NOMO-1 (cell line): ENCODE measurements around the gene ST6GALNAC2.
A peak's percentile ranks its signal among the peaks of the same experiment; 100 is the strongest.
"Not testable (repeated sequence)": the region's sequence is repeated elsewhere in the genome, so short reads cannot be mapped to it uniquely, and the experiment has no call there.

ENCODE experiments used
- DNase-seq, 2 experiments: peaks; one replicate each; lab custom pipeline; 2025; ENCODE audit not compliant: unreplicated experiment in 2 of 2; lab: John Stamatoyannopoulos, UW

The ST6GALNAC2 gene

GRCh38 chr17:76542566-76542971 lies 43.1 kb downstream of the ST6GALNAC2 start:
- DNase-seq, result no peak

- no peak for DNase-seq
Measured at GRCh38 chr17:76541739-76542454, 43.8 kb downstream of the ST6GALNAC2 start.

GRCh38 chr17:76540381-76541300 lies 45.0 kb downstream of the ST6GALNAC2 start:
- peak; percentile 80 to 81 for DNase-seq

- DNase-seq, result no peak
Measured at GRCh38 chr17:76539631-76540271, 45.9 kb downstream of the ST6GALNAC2 start, which contains the start of gene PRCD. Gene PRCD (plus strand): TSS chr17:76540044. CDS start chr17:76540142, 98 bp downstream.

- DNase-seq, result no peak
Measured at GRCh38 chr17:76538941-76539570, 46.6 kb downstream of the ST6GALNAC2 start.

- DNase-seq, result no peak
Measured at GRCh38 chr17:76538281-76538931, 47.3 kb downstream of the ST6GALNAC2 start.

GRCh38 chr17:76537578-76538280 lies 47.9 kb downstream of the ST6GALNAC2 start, which contains the start of gene CYGB:
Gene CYGB (minus strand): TSS chr17:76537709. CDS start chr17:76537542, 167 bp downstream.
- no peak for DNase-seq

GRCh38 chr17:76537288-76537577 lies 48.4 kb downstream of the ST6GALNAC2 start:
- DNase-seq, result no peak

- DNase-seq, result no peak
Measured at GRCh38 chr17:76536511-76537287, 49.0 kb downstream of the ST6GALNAC2 start.

- DNase-seq, result no peak
Measured at GRCh38 chr17:76535788-76536510, 49.7 kb downstream of the ST6GALNAC2 start.

- no peak for DNase-seq
Measured at GRCh38 chr17:76534831-76535732, 50.6 kb downstream of the ST6GALNAC2 start.

- DNase-seq, result not testable (repeated sequence)
Measured at GRCh38 chr17:76533640-76534359, 51.9 kb downstream of the ST6GALNAC2 start.

- no peak for DNase-seq
Measured at GRCh38 chr17:76532072-76532651, 53.5 kb downstream of the ST6GALNAC2 start.

GRCh38 chr17:76531486-76532038 lies 54.1 kb downstream of the ST6GALNAC2 start:
- DNase-seq, result no peak

- DNase-seq, result no peak
Measured at GRCh38 chr17:76530811-76531485, 54.7 kb downstream of the ST6GALNAC2 start.
